Activated T-helper 1 cell treated with Interleukin-2 at 50 U/mL for 16 hours (primary cell): Measurements from ENCODE around the gene PLXND1.
"Not testable (repeated sequence)": the region's sequence is repeated elsewhere in the genome, so short reads cannot be mapped to it uniquely, and the experiment has no call there.

Source experiments
- DNase-seq: peaks from one replicate; pipeline ENCODE4 v3.0.0-alpha.2; 2020; ENCODE audit warnings: low read depth

Gene PLXND1

GRCh38 chr3:129526121-129526900 is 80.2 kb downstream of the PLXND1 start:
- DNase-seq, result no peak

GRCh38 chr3:129525341-129525968 is 81.0 kb downstream of the PLXND1 start:
- DNase-seq, result no peak

GRCh38 chr3:129524081-129524480 is 82.4 kb downstream of the PLXND1 start:
- DNase-seq, result no peak

- no peak for DNase-seq
These were observed 83.5 kb downstream of the PLXND1 start for GRCh38 chr3:129522953-129523352.

- no peak for DNase-seq
These were observed 84.9 kb downstream of the PLXND1 start for GRCh38 chr3:129521611-129522010.

- no peak for DNase-seq
These were observed 85.5 kb downstream of the PLXND1 start for GRCh38 chr3:129520960-129521359.

- no peak for DNase-seq
These were observed 86.4 kb downstream of the PLXND1 start for GRCh38 chr3:129519896-129520715.

- DNase-seq, result no peak
These were observed 87.0 kb downstream of the PLXND1 start for GRCh38 chr3:129519449-129519848.

- DNase-seq, result no peak
These were observed 87.9 kb downstream of the PLXND1 start for GRCh38 chr3:129518581-129518980.

GRCh38 chr3:129518038-129518561 is 88.4 kb downstream of the PLXND1 start:
- no peak for DNase-seq

GRCh38 chr3:129517516-129517915 is 89.0 kb downstream of the PLXND1 start:
- no peak for DNase-seq

GRCh38 chr3:129515821-129516432 is 90.5 kb downstream of the PLXND1 start:
- DNase-seq, result not testable (repeated sequence)

GRCh38 chr3:129515108-129515820 is 91.2 kb downstream of the PLXND1 start:
- DNase-seq, result not testable (repeated sequence)

- no peak for DNase-seq
These were observed 91.9 kb downstream of the PLXND1 start for GRCh38 chr3:129514563-129514962.

GRCh38 chr3:129514110-129514509 is 92.4 kb downstream of the PLXND1 start:
- no peak for DNase-seq

GRCh38 chr3:129513705-129514104 is 92.8 kb downstream of the PLXND1 start:
- DNase-seq, result no peak

- no peak for DNase-seq
These were observed 93.9 kb downstream of the PLXND1 start for GRCh38 chr3:129512595-129512994.

GRCh38 chr3:129507181-129507831 is 99.2 kb downstream of the PLXND1 start:
- DNase-seq, result no peak

GRCh38 chr3:129506231-129506742 is 100.2 kb downstream of the PLXND1 start:
- no peak for DNase-seq

- DNase-seq, result no peak
These were observed 101.1 kb downstream of the PLXND1 start for GRCh38 chr3:129505341-129505740.
